HepG2 (cell line): ENCODE results near the gene KAZN. TPM values are rescaled to one million over a fixed set of nuclear protein-coding genes. Genes with fewer than 3 reads are reported as not detected.

Experiments used
- ATAC-seq: fragments of 200-7000 bp; cut with Tn5 transposase; 3 replicates; pipeline ENCODE4 v1.9.1; 2020; ENCODE audit warnings: mild to moderate bottlenecking, moderate library complexity
- BruUV-seq: library from RNA; stranded (reverse); fragments of 400-500 nt; replicated peaks from 2 replicates; lab custom pipeline; 2021; lab: Mats Ljungman, UMichigan
- CTCF ChIA-PET: fragments of 300-600 bp; formaldehyde crosslinking; extraction: SDS; loops from one replicate; lab custom pipeline; 2021; ENCODE audit warnings: low total read pairs, inconsistent platforms, low intra/inter-chr PET ratio; lab: Yijun Ruan, JAX
- POLR2A ChIA-PET: fragments of 350-600 bp; sonication (Branson Sonifier 250); formaldehyde crosslinking; loops from one replicate; lab custom pipeline; 2020; ENCODE audit warnings: antibody characterized with exemption, inconsistent platforms; lab: Yijun Ruan, JAX
- DNase-seq: peaks from one replicate; pipeline ENCODE4 v3.0.0-alpha.2; 2015; ENCODE audit warnings: low spot score
- FAIRE-seq: peaks from 3 replicates; lab custom pipeline; 2011; peaks lifted over from hg19 to GRCh38; lab: Jason Lieb, UNC
- H2AFZ ChIP-seq: one replicate; pipeline ENCODE4 v1.6.1; 2011; ENCODE audit warnings: low read length, inconsistent platforms
- H3K27ac ChIP-seq: fragments of 300-600 bp; 3 replicates; pipeline ENCODE4 v1.8.0; 2011; ENCODE audit warnings: mixed run types, mild to moderate bottlenecking, mixed read lengths, low read length, inconsistent platforms; ENCODE audit not compliant: insufficient read depth; ENCODE audit errors: extremely low read length
- H3K27me3 ChIP-seq, 2 experiments: fragments of 200-600 bp in 1 of 2; 2 replicates in 1 of 2; 3 replicates in 1 of 2; pipeline versions ENCODE4 v1.6.0 to v1.8.0; 2011; ENCODE audit warnings: low read length in 2 of 2, mild to moderate bottlenecking in 2 of 2, moderate library complexity in 2 of 2, inconsistent platforms in 1 of 2; ENCODE audit not compliant: insufficient read depth in 2 of 2, control insufficient read depth in 1 of 2
- H3K36me3 ChIP-seq, 2 experiments: fragments of 200-600 bp in 1 of 2; replicated peaks in 1 of 2; 2 replicates in 1 of 2; 3 replicates in 1 of 2; pipeline versions ENCODE4 v1.5.1 to v1.8.0; 2011; ENCODE audit warnings: low read length in 2 of 2, inconsistent platforms in 1 of 2; ENCODE audit not compliant: insufficient read depth in 2 of 2, control insufficient read depth in 1 of 2
- H3K4me1 ChIP-seq: 2 replicates; pipeline ENCODE4 v1.5.1; 2012; ENCODE audit warnings: low read length, inconsistent platforms; ENCODE audit not compliant: insufficient read depth
- H3K4me2 ChIP-seq: 2 replicates; pipeline ENCODE4 v1.6.0; 2011; ENCODE audit warnings: low read depth, low read length, inconsistent platforms
- H3K4me3 ChIP-seq, 3 experiments: fragments of 200-600 bp in 1 of 3; sonication (generic), shearing (Covaris generic) in 1 of 3; replicated peaks in 1 of 3; 2 replicates each; pipeline ENCODE4 v1.5.1; 2011 to 2016; ENCODE audit warnings: low read length in 3 of 3, inconsistent platforms in 2 of 3, low read depth in 2 of 3, mild to moderate bottlenecking in 2 of 3, control low read depth in 1 of 3, mixed read lengths in 1 of 3; ENCODE audit not compliant: insufficient read depth in 1 of 3
- H3K79me2 ChIP-seq: one replicate; pipeline ENCODE4 v1.6.1; 2011; ENCODE audit warnings: low read length, inconsistent platforms; ENCODE audit not compliant: insufficient read depth
- H3K9ac ChIP-seq: 2 replicates; pipeline ENCODE4 v1.6.0; 2011; ENCODE audit warnings: mild to moderate bottlenecking, low read depth, low read length, inconsistent platforms; ENCODE audit not compliant: insufficient read depth
- H3K9me3 ChIP-seq: 2 replicates; pipeline ENCODE4 v1.5.1; 2012; ENCODE audit warnings: mild to moderate bottlenecking, low read length
- H4K20me1 ChIP-seq: 2 replicates; pipeline ENCODE4 v1.6.0; 2011; ENCODE audit warnings: inconsistent platforms, mild to moderate bottlenecking, low read length, moderate library complexity; ENCODE audit not compliant: insufficient read depth
- CENPT ChIP-seq: sonication (generic); formaldehyde crosslinking; IDR thresholded peaks from 2 replicates; pipeline ENCODE4 v1.8.0; 2022; ENCODE audit warnings: low read depth, mild to moderate bottlenecking, moderate library complexity, missing genetic modification reagents
- CREB1 ChIP-seq, 2 experiments: fragments of 450-650 bp in 1 of 2; IDR thresholded peaks; 2 replicates each; pipeline ENCODE4 v1.6.1; 2016 to 2017; ENCODE audit warnings: control low read depth in 1 of 2, mild to moderate bottlenecking in 1 of 2, missing compliant biosample characterization in 1 of 2, missing genetic modification characterization in 1 of 2
- ISL2 ChIP-seq: sonication (generic); formaldehyde crosslinking; IDR thresholded peaks from 2 replicates; pipeline ENCODE4 v1.5.0; 2020; ENCODE audit warnings: missing genetic modification reagents
- ZNF274 ChIP-seq: sonication (generic); formaldehyde crosslinking; IDR thresholded peaks from 2 replicates; pipeline ENCODE4 v1.5.1; 2020; ENCODE audit warnings: mild to moderate bottlenecking, missing genetic modification reagents
- ZNF382 ChIP-seq: sonication (generic); formaldehyde crosslinking; IDR thresholded peaks from 2 replicates; pipeline ENCODE4 v1.5.0; 2020; ENCODE audit warnings: missing genetic modification reagents, mild to moderate bottlenecking, borderline replicate concordance
- WGBS: methylation state at CpG from one replicate; pipeline ENCODE4 v1.1.6; 2017; ENCODE audit warnings: low lambda C conversion rate; 5-methylcytosine and 5-hydroxymethylcytosine counted together
- in situ Hi-C: cut with HindIII; loops from 2 replicates; pipeline ENCODE4 v1.10.0; 2017; ENCODE audit warnings: low pct_unique_long_range_greater_than_20kb; ENCODE audit not compliant: extremely low pct_ligation_motif_present
- intact Hi-C: fragments of 100-400 bp; cut with micrococcal nuclease; formaldehyde crosslinking; loops from one replicate; pipeline ENCODE4 v1.10.0; 2022; ENCODE audit not compliant: unreplicated experiment
- polyA plus RNA-seq, 8 experiments: library from polyadenylated mRNA; depleted of rRNA in 3 of 8; stranded (reverse) in 7 of 8; unstranded in 1 of 8; fragments of >200 nt; fragmentation: Illumina TruSeq in 4 of 8; extraction: Trizol in 4 of 8; gene quantifications; 2 replicates each; pipeline versions ENCODE4 v1.2.1 to v1.2.3, GENCODE V29; 2011 to 2016; ENCODE audit warnings: low read depth in 4 of 8, missing spikeins in 1 of 8, mixed read lengths in 1 of 8; ENCODE audit not compliant: insufficient read depth in 1 of 8
- total RNA-seq, 5 experiments: library from RNA; depleted of rRNA; stranded (reverse); fragments of >200 nt; fragmentation: Illumina TruSeq; extraction: Trizol; gene quantifications; 2 replicates each; pipeline ENCODE4 v1.2.3, GENCODE V29; 2016; ENCODE audit warnings: low read depth in 1 of 5
- TF ChIP-seq, protein P1 (sequence below): IDR thresholded peaks from 2 replicates; pipeline ENCODE4 v1.6.1; 2016; ENCODE audit warnings: low read depth

Gene KAZN
- total and polyA plus RNA-seq, 2 of the 13 experiments (the other 11 are each of a cell fraction or from before 2014, with no cell fraction given), result 10.4 to 13.5 TPM

DNA sequence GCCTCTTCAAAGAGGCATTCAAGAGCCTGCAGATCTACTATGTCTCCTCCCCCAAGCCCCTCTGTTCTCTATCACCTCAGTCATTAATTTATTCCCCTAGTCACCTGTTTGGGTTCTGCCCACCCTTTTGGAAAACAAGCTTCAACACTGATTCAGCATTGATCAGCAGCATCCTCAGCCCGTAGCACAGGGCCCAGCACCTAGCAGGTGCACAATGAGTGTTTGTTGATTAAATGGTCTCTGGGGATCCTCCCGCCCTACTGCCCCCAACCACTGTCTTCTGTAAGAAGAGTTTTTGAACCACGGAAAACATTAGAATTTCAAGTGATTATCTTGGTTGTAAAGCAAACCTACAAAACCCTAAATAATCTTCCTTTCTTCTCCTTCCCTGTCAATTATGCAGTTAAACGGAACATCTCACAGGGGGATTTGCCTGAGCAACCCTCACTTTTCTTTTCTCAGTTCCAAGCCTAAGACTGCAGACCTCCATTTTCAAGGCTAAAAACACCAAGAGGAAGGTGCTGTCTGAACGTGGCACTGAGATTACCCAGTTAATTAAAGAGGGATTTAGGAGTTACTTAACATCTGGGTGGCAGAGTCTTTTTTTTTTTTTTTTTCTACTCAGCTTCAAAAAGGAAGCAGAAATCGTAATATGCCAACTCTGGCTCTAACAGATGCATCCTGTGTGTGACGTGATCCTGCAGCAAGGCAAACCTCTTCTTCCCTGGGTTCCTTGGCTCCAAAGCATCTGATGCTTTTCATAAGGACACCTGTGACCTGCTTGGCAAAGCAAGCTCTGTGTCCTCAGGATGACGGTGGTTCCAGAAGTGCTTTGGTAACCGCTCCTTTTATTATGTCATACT is 163.0 kb downstream of the KAZN start:
- Histone ChIP-seq H3K4me2 (no peak overlapping the region), H3K4me1 (no peaks in the 10 kb centered on the region), H2AFZ (no peak overlapping the region), H3K9me3 (no peaks in the 10 kb centered on the region), H3K9ac (no peak overlapping the region), H3K4me3 (no peak overlapping the region), H3K36me3 (no peaks in the 10 kb centered on the region), H3K79me2 (no peaks in the 10 kb centered on the region), H3K27ac (no peak overlapping the region), H3K27me3 (peaks cover 7 to 58% of the 10 kb centered on the region in 2 experiments; a peak in 4 of 5 replicates), H4K20me1 (no peaks in the 10 kb centered on the region)
- in situ Hi-C loops (no loop called here), intact Hi-C loops (no loop called here)
- no peak for FAIRE-seq
- ChIA-PET CTCF (no interaction called here), POLR2A (no interaction called here)
- DNase-seq, result no peak
- 6% methylated on average over 9 of the region's 9 CpGs for WGBS
- ATAC-seq, result no peak
- TF ChIP-seq ZNF274 (no peak), CREB1 (IDR thresholded peaks at IDR 0.05) (0 out of 2 replicates have a peak, but pooled peaks have one; percentile 17), CREB1 (CRISPR knock-in tag; IDR thresholded peaks at IDR 0.05) (no peak)
- no TSS peak for BruUV-seq

DNA sequence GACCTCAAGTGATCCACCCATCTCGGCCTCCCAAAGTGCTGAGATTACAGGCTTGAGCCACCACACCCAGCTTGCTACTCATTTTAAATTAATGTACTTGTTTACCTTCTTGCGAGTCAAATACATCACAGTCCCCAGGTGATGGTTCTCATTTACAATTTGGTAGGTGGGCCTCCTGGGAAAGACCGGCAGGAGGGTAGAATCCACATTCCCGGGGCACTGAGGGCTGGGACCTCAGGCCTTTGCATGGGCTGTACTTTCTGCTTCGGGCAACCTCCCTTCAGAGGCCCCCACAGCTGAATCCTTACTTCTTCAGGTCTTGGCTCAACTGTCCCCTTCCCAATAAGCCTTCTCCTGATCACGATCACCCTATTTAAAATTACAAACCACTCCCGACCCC is 165.5 kb downstream of the KAZN start:
- H2AFZ ChIP-seq, result no peak overlapping the region
- 7% methylated on average over 7 of the region's 7 CpGs for WGBS
- no peaks in the 10 kb centered on the region for H3K79me2 ChIP-seq
- TF ChIP-seq ZNF382 (CRISPR knock-in tag) (no peak), CENPT (CRISPR knock-in tag) (no peak), ISL2 (CRISPR knock-in tag) (no peak)
- TF ChIP-seq, protein P1, sequence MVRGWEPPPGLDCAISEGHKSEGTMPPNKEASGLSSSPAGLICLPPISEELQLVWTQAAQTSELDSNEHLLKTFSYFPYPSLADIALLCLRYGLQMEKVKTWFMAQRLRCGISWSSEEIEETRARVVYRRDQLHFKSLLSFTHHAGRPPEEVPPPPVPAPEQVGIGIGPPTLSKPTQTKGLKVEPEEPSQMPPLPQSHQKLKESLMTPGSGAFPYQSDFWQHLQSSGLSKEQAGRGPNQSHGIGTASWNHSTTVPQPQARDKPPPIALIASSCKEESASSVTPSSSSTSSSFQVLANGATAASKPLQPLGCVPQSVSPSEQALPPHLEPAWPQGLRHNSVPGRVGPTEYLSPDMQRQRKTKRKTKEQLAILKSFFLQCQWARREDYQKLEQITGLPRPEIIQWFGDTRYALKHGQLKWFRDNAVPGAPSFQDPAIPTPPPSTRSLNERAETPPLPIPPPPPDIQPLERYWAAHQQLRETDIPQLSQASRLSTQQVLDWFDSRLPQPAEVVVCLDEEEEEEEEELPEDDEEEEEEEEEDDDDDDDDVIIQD (CRISPR knock-in tag), result no peak
- TF ChIP-seq, all 625 proteins: peak for 0
- Histone ChIP-seq H3K36me3 (no peaks in the 10 kb centered on the region), H3K27me3 (peaks cover 6 to 45% of the 10 kb centered on the region in 2 experiments; a peak in 4 of 5 replicates), H3K9ac (no peak overlapping the region), H3K4me2 (no peak overlapping the region), H3K4me1 (no peaks in the 10 kb centered on the region), H4K20me1 (no peaks in the 10 kb centered on the region), H3K9me3 (no peaks in the 10 kb centered on the region), H3K27ac (no peak overlapping the region), H3K4me3 (no peak overlapping the region)
- in situ Hi-C loops (no loop called here), intact Hi-C loops (no loop called here)
- FAIRE-seq (no peak), DNase-seq (no peak), ATAC-seq (no peak)
- no TSS peak for BruUV-seq
- POLR2A ChIA-PET, result no interaction called here
- CTCF ChIA-PET, result no interaction called here
